MM.1S (cell line): ENCODE data around the gene VNN1.

ENCODE experiments used
- DNase-seq: peaks from one replicate; pipeline ENCODE4 v3.0.0-alpha.2; 2015
- H2AFZ ChIP-seq: fragments of 300-600 bp; sonication (generic); 2 replicates; pipeline ENCODE4 v1.6.0; 2016; ENCODE audit warnings: antibody characterized with exemption, low read length
- H3F3A ChIP-seq: fragments of 300-600 bp; sonication (generic); 2 replicates; pipeline ENCODE4 v1.6.1; 2016; ENCODE audit warnings: mild to moderate bottlenecking, antibody characterized with exemption, low read length, moderate library complexity, mixed read lengths; ENCODE audit not compliant: insufficient read depth
- H3K27ac ChIP-seq: fragments of 300-600 bp; sonication (generic); 2 replicates; pipeline ENCODE4 v1.5.1; 2016; ENCODE audit warnings: mild to moderate bottlenecking, low read length
- H3K27me3 ChIP-seq: fragments of 300-600 bp; sonication (generic); replicated peaks from 2 replicates; pipeline ENCODE4 v1.6.0; 2016; ENCODE audit warnings: low read length; ENCODE audit not compliant: insufficient read depth
- H3K36me3 ChIP-seq: fragments of 300-600 bp; sonication (generic); replicated peaks from 2 replicates; pipeline ENCODE4 v1.6.1; 2016; ENCODE audit warnings: mild to moderate bottlenecking, low read length, mixed read lengths; ENCODE audit not compliant: insufficient read depth
- H3K4me1 ChIP-seq: fragments of 300-600 bp; sonication (generic); 2 replicates; pipeline ENCODE4 v1.6.1; 2016; ENCODE audit warnings: low read length, mixed read lengths
- H3K4me2 ChIP-seq: fragments of 300-600 bp; sonication (generic); 2 replicates; pipeline ENCODE4 v1.6.0; 2016; ENCODE audit warnings: low read depth, low read length
- H3K4me3 ChIP-seq: fragments of 300-600 bp; sonication (generic); 2 replicates; pipeline ENCODE4 v1.5.1; 2016; ENCODE audit warnings: low read length, mixed read lengths
- H3K79me2 ChIP-seq: fragments of 300-600 bp; sonication (generic); 2 replicates; pipeline ENCODE4 v1.6.1; 2016; ENCODE audit warnings: mixed run types, low read length, mixed read lengths
- H3K9ac ChIP-seq: fragments of 300-600 bp; sonication (generic); 2 replicates; pipeline ENCODE4 v1.6.1; 2016; ENCODE audit warnings: low read length, mixed read lengths
- H3K9me2 ChIP-seq: fragments of 300-600 bp; sonication (generic); replicated peaks from 2 replicates; pipeline ENCODE4 v1.6.1; 2016; ENCODE audit warnings: mild to moderate bottlenecking, low read length, mixed read lengths; ENCODE audit not compliant: insufficient read depth
- H3K9me3 ChIP-seq: fragments of 300-600 bp; sonication (generic); replicated peaks from 2 replicates; pipeline ENCODE4 v1.6.1; 2016; ENCODE audit warnings: mild to moderate bottlenecking, low read length, mixed read lengths; ENCODE audit not compliant: insufficient read depth
- H4K20me1 ChIP-seq: fragments of 300-600 bp; sonication (generic); 2 replicates; pipeline ENCODE4 v1.6.1; 2016; ENCODE audit warnings: mild to moderate bottlenecking, low read length, moderate library complexity, mixed read lengths; ENCODE audit not compliant: insufficient read depth
- EZH2 ChIP-seq: fragments of 300-600 bp; sonication (generic); optimal IDR thresholded peaks from 2 replicates; pipeline ENCODE3; 2017; ENCODE audit warnings: low read depth, mild to moderate bottlenecking, antibody characterized with exemption, low read length, mixed read lengths
- EZH2phosphoT487 ChIP-seq: fragments of 300-600 bp; sonication (generic); IDR thresholded peaks from 2 replicates; pipeline ENCODE4 v1.6.1; 2018; ENCODE audit warnings: antibody characterized with exemption, low read length
- TF ChIP-seq, protein P1 (sequence below): fragments of 300-600 bp; sonication (generic); IDR thresholded peaks from 2 replicates; pipeline ENCODE4 v1.5.1; 2016; ENCODE audit warnings: antibody characterized with exemption, low read length, mixed read lengths

VNN1 gene

DNA sequence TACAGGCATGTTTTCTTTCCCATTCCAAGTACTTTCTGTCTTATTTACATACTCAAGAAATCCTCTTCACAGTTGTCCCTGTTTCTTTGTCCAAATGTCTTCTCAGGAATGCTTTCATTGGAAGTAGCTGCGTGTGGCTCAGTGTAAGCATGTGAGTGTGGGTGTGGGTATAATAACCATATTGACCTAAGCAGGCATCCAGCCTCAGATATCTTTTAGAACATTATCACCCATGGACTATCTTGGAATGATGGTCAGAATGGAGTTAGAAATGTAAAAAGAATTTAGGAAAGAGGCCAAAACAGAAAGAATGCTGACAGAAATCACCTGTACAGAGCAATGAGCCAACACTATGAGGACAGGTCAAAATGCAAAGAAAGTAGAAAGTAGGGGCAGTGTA is 27.4 kb upstream of the VNN1 start:
- no peaks in the 10 kb centered on the region for H3K79me2 ChIP-seq
- H4K20me1 ChIP-seq, result no peaks in the 10 kb centered on the region
- H3K4me3 ChIP-seq, result no peak overlapping the region
- H3K9me2 ChIP-seq, result no peaks in the 10 kb centered on the region
- H3K27ac ChIP-seq, result no peak overlapping the region
- no peak overlapping the region for H3K4me2 ChIP-seq
- no peaks in the 10 kb centered on the region for H3K4me1 ChIP-seq
- no peaks in the 10 kb centered on the region for H3K27me3 ChIP-seq
- no peak for TF ChIP-seq EZH2
- no peak for TF ChIP-seq EZH2phosphoT487
- TF ChIP-seq, protein P1, sequence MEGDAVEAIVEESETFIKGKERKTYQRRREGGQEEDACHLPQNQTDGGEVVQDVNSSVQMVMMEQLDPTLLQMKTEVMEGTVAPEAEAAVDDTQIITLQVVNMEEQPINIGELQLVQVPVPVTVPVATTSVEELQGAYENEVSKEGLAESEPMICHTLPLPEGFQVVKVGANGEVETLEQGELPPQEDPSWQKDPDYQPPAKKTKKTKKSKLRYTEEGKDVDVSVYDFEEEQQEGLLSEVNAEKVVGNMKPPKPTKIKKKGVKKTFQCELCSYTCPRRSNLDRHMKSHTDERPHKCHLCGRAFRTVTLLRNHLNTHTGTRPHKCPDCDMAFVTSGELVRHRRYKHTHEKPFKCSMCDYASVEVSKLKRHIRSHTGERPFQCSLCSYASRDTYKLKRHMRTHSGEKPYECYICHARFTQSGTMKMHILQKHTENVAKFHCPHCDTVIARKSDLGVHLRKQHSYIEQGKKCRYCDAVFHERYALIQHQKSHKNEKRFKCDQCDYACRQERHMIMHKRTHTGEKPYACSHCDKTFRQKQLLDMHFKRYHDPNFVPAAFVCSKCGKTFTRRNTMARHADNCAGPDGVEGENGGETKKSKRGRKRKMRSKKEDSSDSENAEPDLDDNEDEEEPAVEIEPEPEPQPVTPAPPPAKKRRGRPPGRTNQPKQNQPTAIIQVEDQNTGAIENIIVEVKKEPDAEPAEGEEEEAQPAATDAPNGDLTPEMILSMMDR, result no peak
- H3K9ac ChIP-seq, result no peak overlapping the region
- DNase-seq, result no peak
- no peaks in the 10 kb centered on the region for H3F3A ChIP-seq
- no peaks in the 10 kb centered on the region for H3K9me3 ChIP-seq
- no peaks in the 10 kb centered on the region for H3K36me3 ChIP-seq
- H2AFZ ChIP-seq, result no peak overlapping the region

DNA sequence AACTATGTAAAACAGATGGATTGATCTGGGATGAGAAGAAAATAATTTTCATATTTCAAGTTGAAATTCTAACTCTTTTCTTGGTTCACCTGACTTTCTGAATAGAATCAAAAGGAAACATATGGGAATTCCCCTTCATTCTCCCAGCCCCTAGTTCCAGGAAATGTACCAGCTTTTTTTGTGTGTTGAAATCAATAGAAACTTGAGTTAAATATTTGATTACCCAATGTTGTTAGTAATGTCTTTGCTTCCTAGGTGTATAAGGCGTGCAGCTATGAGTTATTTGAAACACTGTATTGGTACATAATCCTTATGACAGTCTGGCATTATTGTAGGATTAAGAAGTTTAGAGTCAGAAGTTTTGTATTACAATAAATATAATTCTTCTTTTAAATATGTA is 22.4 kb upstream of the VNN1 start:
- TF ChIP-seq, protein P1, result no peak
- TF ChIP-seq EZH2phosphoT487 (no peak), EZH2 (no peak)
- H3K9me2 ChIP-seq, result no peaks in the 10 kb centered on the region
- no peaks in the 10 kb centered on the region for H3K79me2 ChIP-seq
- H3K27ac ChIP-seq, result no peak overlapping the region
- no peaks in the 10 kb centered on the region for H3K27me3 ChIP-seq
- no peak overlapping the region for H3K9ac ChIP-seq
- no peaks in the 10 kb centered on the region for H4K20me1 ChIP-seq
- no peaks in the 10 kb centered on the region for H3K9me3 ChIP-seq
- H2AFZ ChIP-seq, result no peak overlapping the region
- H3K4me1 ChIP-seq, result no peaks in the 10 kb centered on the region
- no peaks in the 10 kb centered on the region for H3F3A ChIP-seq
- DNase-seq, result no peak
- H3K4me3 ChIP-seq, result no peak overlapping the region
- H3K36me3 ChIP-seq, result no peaks in the 10 kb centered on the region
- no peak overlapping the region for H3K4me2 ChIP-seq

DNA sequence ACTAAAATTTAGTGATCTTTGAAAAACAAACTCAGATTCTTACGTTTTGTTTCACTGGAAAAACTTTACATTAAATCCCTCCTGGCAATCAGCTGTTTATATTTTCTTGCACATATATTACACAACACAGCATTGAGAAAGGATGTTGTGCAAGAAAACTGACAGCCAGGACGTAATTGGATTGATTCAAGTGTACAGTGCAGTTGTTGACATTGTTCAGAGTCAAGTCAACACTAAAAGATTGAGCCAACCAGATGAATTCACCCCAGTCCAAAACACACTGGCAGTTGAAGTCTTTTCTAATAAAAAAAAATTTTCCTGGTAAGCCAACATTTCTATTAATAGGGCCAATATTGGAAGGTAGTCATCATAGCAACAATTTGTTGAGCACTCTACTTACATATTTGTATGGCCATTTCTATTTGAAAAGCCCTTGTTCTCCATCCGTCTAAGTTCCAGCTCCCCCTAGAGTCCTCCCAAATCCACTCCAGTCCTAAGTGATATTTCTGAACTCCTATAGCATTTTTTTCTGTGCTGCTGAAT is 20.9 kb upstream of the VNN1 start:
- no peaks in the 10 kb centered on the region for H3K9me2 ChIP-seq
- H3K9ac ChIP-seq, result no peak overlapping the region
- no peaks in the 10 kb centered on the region for H3K36me3 ChIP-seq
- H3K9me3 ChIP-seq, result no peaks in the 10 kb centered on the region
- DNase-seq, result no peak
- no peak overlapping the region for H3K27ac ChIP-seq
- H3K4me1 ChIP-seq, result no peaks in the 10 kb centered on the region
- H3F3A ChIP-seq, result no peaks in the 10 kb centered on the region
- no peak overlapping the region for H2AFZ ChIP-seq
- no peak overlapping the region for H3K4me3 ChIP-seq
- H4K20me1 ChIP-seq, result no peaks in the 10 kb centered on the region
- no peak for TF ChIP-seq EZH2phosphoT487
- TF ChIP-seq EZH2, result no peak
- TF ChIP-seq, protein P1, result no peak
- no peaks in the 10 kb centered on the region for H3K27me3 ChIP-seq
- H3K79me2 ChIP-seq, result no peaks in the 10 kb centered on the region
- no peak overlapping the region for H3K4me2 ChIP-seq
